HG02798 (cell line): ENCODE measurements around the gene CARD19.
A peak's percentile ranks its signal among the peaks of the same experiment; 100 is the strongest.
"Not testable (repeated sequence)": the region's sequence is repeated elsewhere in the genome, so short reads cannot be mapped to it uniquely, and the experiment has no call there.

Source experiments
- ATAC-seq: cut with Tn5 transposase; IDR thresholded peaks from one replicate; pipeline ENCODE4 v1.9.1; 2021; ENCODE audit warnings: mild to moderate bottlenecking; ENCODE audit not compliant: unreplicated experiment, poor library complexity

CARD19 gene

GRCh38 chr9:93129691-93130500 lies 33.9 kb downstream of the CARD19 start:
- ATAC-seq, result no peak

GRCh38 chr9:93130861-93131481 lies 35.0 kb downstream of the CARD19 start:
- ATAC-seq, result no peak

GRCh38 chr9:93131599-93132286 lies 35.7 kb downstream of the CARD19 start:
- no peak for ATAC-seq

- ATAC-seq, result no peak
Measured at GRCh38 chr9:93132287-93132927, 36.4 kb downstream of the CARD19 start.

- no peak for ATAC-seq
Measured at GRCh38 chr9:93132946-93133680, 37.1 kb downstream of the CARD19 start.

GRCh38 chr9:93133681-93134014 lies 37.6 kb downstream of the CARD19 start:
- ATAC-seq, result peak; percentile 45

- peak; percentile 79 for ATAC-seq
Measured at GRCh38 chr9:93134015-93134739, 38.2 kb downstream of the CARD19 start, which contains the start of gene NINJ1. Gene NINJ1, minus strand, starts transcription at chr9:93134251. Its CDS starts 34 bp downstream, at chr9:93134217.

- ATAC-seq, result no peak
Measured at GRCh38 chr9:93134740-93135444, 38.9 kb downstream of the CARD19 start.

GRCh38 chr9:93136011-93136440 lies 40.0 kb downstream of the CARD19 start:
- no peak for ATAC-seq

GRCh38 chr9:93137362-93137761 lies 41.3 kb downstream of the CARD19 start:
- ATAC-seq, result no peak

GRCh38 chr9:93138171-93138764 lies 42.3 kb downstream of the CARD19 start:
- no peak for ATAC-seq

GRCh38 chr9:93139365-93140182 lies 43.6 kb downstream of the CARD19 start:
- ATAC-seq, result no peak

- no peak for ATAC-seq
Measured at GRCh38 chr9:93141771-93142483, 45.9 kb downstream of the CARD19 start.

GRCh38 chr9:93143830-93144530 lies 48.0 kb downstream of the CARD19 start:
- ATAC-seq, result no peak

- not testable (repeated sequence) for ATAC-seq
Measured at GRCh38 chr9:93146696-93147095, 50.7 kb downstream of the CARD19 start.

- no peak for ATAC-seq
Measured at GRCh38 chr9:93147632-93148031, 51.6 kb downstream of the CARD19 start.
